HAP-1 (cell line): ENCODE results near the gene ITGAD.

Source experiments
- DNase-seq, 2 experiments: peaks; one replicate each; pipeline ENCODE4 v3.0.0-alpha.2; 2016 to 2020; ENCODE audit warnings: low spot score in 2 of 2
- H3K27me3 ChIP-seq: fragments of 250-450 bp; sonication (Bioruptor Pico); 2 replicates; pipeline ENCODE4 v1.5.1; 2020; ENCODE audit warnings: low read depth, mild to moderate bottlenecking, moderate library complexity
- H3K36me3 ChIP-seq: fragments of 250-450 bp; sonication (Bioruptor Pico); replicated peaks from 2 replicates; pipeline ENCODE4 v1.5.1; 2020; ENCODE audit warnings: mild to moderate bottlenecking
- H3K4me1 ChIP-seq: fragments of 250-450 bp; sonication (Bioruptor Pico); 2 replicates; pipeline ENCODE4 v1.5.1; 2020; ENCODE audit warnings: mild to moderate bottlenecking
- H3K4me3 ChIP-seq: fragments of 250-450 bp; sonication (Bioruptor Pico); 2 replicates; pipeline ENCODE4 v1.5.1; 2020; ENCODE audit warnings: mild to moderate bottlenecking, moderate library complexity
- H3K9me3 ChIP-seq: fragments of 250-450 bp; sonication (Bioruptor Pico); 2 replicates; pipeline ENCODE4 v1.5.1; 2020; ENCODE audit warnings: mild to moderate bottlenecking, moderate library complexity
- in situ Hi-C: fragments of 300-500 bp; cut with MboI; formaldehyde crosslinking; loops from 3 replicates; pipeline ENCODE4 v1.14.3; 2020; ENCODE audit warnings: low sequenced_read_pairs, inconsistent platforms, mixed read lengths

Gene ITGAD

GRCh38 chr16:31377210-31377903, 15.8 kb upstream of the ITGAD start:
- no peak for DNase-seq
- Histone ChIP-seq H3K4me3 (no peak overlapping the region), H3K27me3 (no peaks in the 10 kb centered on the region), H3K4me1 (no peaks in the 10 kb centered on the region), H3K36me3 (no peaks in the 10 kb centered on the region), H3K9me3 (no peaks in the 10 kb centered on the region)
- in situ Hi-C loops, result no loop called here

GRCh38 chr16:31380201-31380600, 12.9 kb upstream of the ITGAD start:
- Histone ChIP-seq H3K4me1 (no peaks in the 10 kb centered on the region), H3K9me3 (no peaks in the 10 kb centered on the region), H3K27me3 (no peaks in the 10 kb centered on the region), H3K4me3 (no peak overlapping the region), H3K36me3 (no peaks in the 10 kb centered on the region)
- DNase-seq, result no peak
- in situ Hi-C loops, result no loop called here

GRCh38 chr16:31382485-31383161, 10.5 kb upstream of the ITGAD start:
- in situ Hi-C loops, result no loop called here
- peak; percentile 20 to 78 for DNase-seq
- Histone ChIP-seq H3K36me3 (no peaks in the 10 kb centered on the region), H3K27me3 (no peaks in the 10 kb centered on the region), H3K4me3 (no peak overlapping the region), H3K4me1 (no peaks in the 10 kb centered on the region), H3K9me3 (no peaks in the 10 kb centered on the region)

GRCh38 chr16:31385680-31386079, 7.5 kb upstream of the ITGAD start:
- H3K9me3 ChIP-seq, result no peaks in the 10 kb centered on the region
- DNase-seq, result no peak
- H3K4me1 ChIP-seq, result no peaks in the 10 kb centered on the region
- in situ Hi-C loops, result no loop called here
- no peak overlapping the region for H3K4me3 ChIP-seq
- H3K36me3 ChIP-seq, result no peaks in the 10 kb centered on the region
- H3K27me3 ChIP-seq, result no peaks in the 10 kb centered on the region; the same call in 1 of the 2 replicates

GRCh38 chr16:31386157-31386984, 6.8 kb upstream of the ITGAD start:
- DNase-seq, result no peak
- H3K4me3 ChIP-seq, result no peak overlapping the region
- H3K27me3 ChIP-seq, result no peaks in the 10 kb centered on the region; the same call in 1 of the 2 replicates
- H3K36me3 ChIP-seq, result no peaks in the 10 kb centered on the region
- H3K9me3 ChIP-seq, result no peaks in the 10 kb centered on the region
- in situ Hi-C loops, result no loop called here
- H3K4me1 ChIP-seq, result no peaks in the 10 kb centered on the region

GRCh38 chr16:31388535-31388934, 4.6 kb upstream of the ITGAD start:
- no peaks in the 10 kb centered on the region for H3K36me3 ChIP-seq
- H3K9me3 ChIP-seq, result no peaks in the 10 kb centered on the region
- no peak overlapping the region for H3K4me3 ChIP-seq
- in situ Hi-C loops, result no loop called here
- no peak for DNase-seq
- H3K27me3 ChIP-seq, result no peaks in the 10 kb centered on the region; the same call in 1 of the 2 replicates
- H3K4me1 ChIP-seq, result no peaks in the 10 kb centered on the region

GRCh38 chr16:31390504-31391041, 2.6 kb upstream of the ITGAD start:
- no peaks in the 10 kb centered on the region for H3K4me1 ChIP-seq
- no peaks in the 10 kb centered on the region; the same call in 1 of the 2 replicates for H3K27me3 ChIP-seq
- no peaks in the 10 kb centered on the region for H3K36me3 ChIP-seq
- in situ Hi-C loops, result no loop called here
- no peak for DNase-seq
- H3K9me3 ChIP-seq, result no peaks in the 10 kb centered on the region
- H3K4me3 ChIP-seq, result no peak overlapping the region

- no peak overlapping the region for H3K4me3 ChIP-seq
- no peak for DNase-seq
- in situ Hi-C loops, result no loop called here
- H3K4me1 ChIP-seq, result no peaks in the 10 kb centered on the region
- H3K9me3 ChIP-seq, result no peaks in the 10 kb centered on the region
- H3K27me3 ChIP-seq, result no peaks in the 10 kb centered on the region
- H3K36me3 ChIP-seq, result no peaks in the 10 kb centered on the region
Measured at GRCh38 chr16:31395647-31396046, 2.5 kb downstream of the ITGAD start.

GRCh38 chr16:31397096-31397660, 4.0 kb downstream of the ITGAD start:
- H3K4me1 ChIP-seq, result no peaks in the 10 kb centered on the region

GRCh38 chr16:31397701-31398100, 4.6 kb downstream of the ITGAD start:
- Histone ChIP-seq H3K36me3 (no peaks in the 10 kb centered on the region), H3K9me3 (no peaks in the 10 kb centered on the region), H3K4me3 (no peak overlapping the region), H3K4me1 (no peaks in the 10 kb centered on the region), H3K27me3 (no peaks in the 10 kb centered on the region)
- DNase-seq, result no peak
- in situ Hi-C loops, result no loop called here

More at GRCh38 chr16:31397096-31397660, 4.0 kb downstream of the ITGAD start:
- Histone ChIP-seq H3K4me3 (no peak overlapping the region), H3K36me3 (no peaks in the 10 kb centered on the region), H3K9me3 (no peaks in the 10 kb centered on the region), H3K27me3 (no peaks in the 10 kb centered on the region)
- in situ Hi-C loops, result no loop called here
- no peak for DNase-seq

- Histone ChIP-seq H3K27me3 (no peaks in the 10 kb centered on the region), H3K36me3 (no peaks in the 10 kb centered on the region), H3K9me3 (no peaks in the 10 kb centered on the region), H3K4me3 (no peak overlapping the region), H3K4me1 (no peaks in the 10 kb centered on the region)
- no peak for DNase-seq
- in situ Hi-C loops, result no loop called here
Measured at GRCh38 chr16:31400191-31400590, 7.1 kb downstream of the ITGAD start.

- H3K27me3 ChIP-seq, result no peaks in the 10 kb centered on the region
- H3K36me3 ChIP-seq, result no peaks in the 10 kb centered on the region
- DNase-seq, result no peak
- no peaks in the 10 kb centered on the region for H3K4me1 ChIP-seq
- H3K9me3 ChIP-seq, result no peaks in the 10 kb centered on the region
- no peak overlapping the region for H3K4me3 ChIP-seq
- in situ Hi-C loops, result no loop called here
Measured at GRCh38 chr16:31401436-31401835, 8.3 kb downstream of the ITGAD start.

- H3K4me3 ChIP-seq, result no peak overlapping the region
- H3K4me1 ChIP-seq, result no peaks in the 10 kb centered on the region
- DNase-seq, result no peak
- H3K27me3 ChIP-seq, result no peaks in the 10 kb centered on the region
- in situ Hi-C loops, result no loop called here
- H3K9me3 ChIP-seq, result no peaks in the 10 kb centered on the region
- no peaks in the 10 kb centered on the region for H3K36me3 ChIP-seq
Measured at GRCh38 chr16:31402687-31403086, 9.6 kb downstream of the ITGAD start.
